Natural killer cell treated with Interleukin-12 subunit alpha and Interleukin-12 subunit beta and Interleukin-15 and Interleukin-18, amount 100 ng/mL, for 72 hours (primary cell): ENCODE measurements around the gene HOXA3. TPM values are rescaled to one million over a fixed set of nuclear protein-coding genes. Genes with fewer than 3 reads are reported as not detected.

Experiments used
- ATAC-seq, 2 donors: fragments of 150-1000 bp; cut with Tn5 transposase in 1 of 2; sonication (Bioruptor Pico), chemical (Tn5 transposase) in 1 of 2; 2 replicates each; pipeline ENCODE4 v1.10.0; 2021
- DNase-seq: peaks from one replicate; pipeline ENCODE4 v3.0.0; 2022; ENCODE audit warnings: low spot score
- H3K27ac Mint-ChIP-seq, 2 donors: 1 replicate in 1 of 2; 2 replicates in 1 of 2; pipeline ENCODE4 v1.8.0; 2022; ENCODE audit warnings: mixed read lengths in 2 of 2, mild to moderate bottlenecking in 1 of 2, moderate library complexity in 1 of 2
- H3K27me3 Mint-ChIP-seq, 2 donors: 1 replicate in 1 of 2; 2 replicates in 1 of 2; pipeline ENCODE4 v1.8.0; 2022; ENCODE audit warnings: mixed read lengths in 2 of 2
- H3K36me3 Mint-ChIP-seq: one replicate; pipeline ENCODE4 v1.8.0; 2022; ENCODE audit warnings: mixed read lengths
- H3K4me1 Mint-ChIP-seq, 2 donors: 1 replicate in 1 of 2; 2 replicates in 1 of 2; pipeline ENCODE4 v1.8.0; 2022; ENCODE audit warnings: low read depth in 2 of 2, mixed read lengths in 2 of 2, mild to moderate bottlenecking in 1 of 2
- H3K4me3 Mint-ChIP-seq: one replicate; pipeline ENCODE4 v1.8.0; 2022; ENCODE audit warnings: mixed read lengths
- H3K9me3 Mint-ChIP-seq: 2 replicates; pipeline ENCODE4 v1.8.0; 2022; ENCODE audit warnings: mixed read lengths
- total RNA-seq, 2 donors: library from RNA; stranded (reverse); gene quantifications; one replicate each; pipeline ENCODE4 v1.2.3, GENCODE V29; 2022

Gene HOXA3
- total RNA-seq, 2 donors from 2014 or later = not detected

GRCh38 chr7:27176962-27177794 lies 24.8 kb upstream of the HOXA3 start:
- H3K4me1 Mint-ChIP-seq = peaks cover 11 to 17% of the 10 kb centered on the region in 2 donors
- DNase-seq (no peak), ATAC-seq (no peak)
- H3K36me3 Mint-ChIP-seq = peaks cover under 1% of the 10 kb centered on the region
- no peak overlapping the region for H3K27ac Mint-ChIP-seq
- no peaks in the 10 kb centered on the region for H3K9me3 Mint-ChIP-seq
- H3K4me3 Mint-ChIP-seq = no peak overlapping the region
- peaks cover 21 to 26% of the 10 kb centered on the region in 2 donors for H3K27me3 Mint-ChIP-seq

DNA sequence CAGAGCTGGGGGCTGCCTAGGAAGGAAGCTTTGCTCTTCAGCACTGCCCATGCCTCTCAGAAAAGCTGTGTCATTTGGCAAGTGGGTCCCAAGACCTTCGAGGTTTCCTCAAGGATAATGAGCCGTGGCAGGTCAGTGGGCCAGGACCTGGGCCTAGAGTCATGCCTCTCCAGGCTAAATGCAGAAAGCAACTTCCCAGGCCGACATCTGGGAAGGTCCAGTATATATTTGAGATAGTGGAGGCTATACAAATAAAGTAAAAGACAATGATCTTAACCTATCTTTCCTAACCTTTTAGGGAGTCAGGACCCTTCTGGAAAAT lies 24.1 kb upstream of the HOXA3 start:
- no peaks in the 10 kb centered on the region for H3K9me3 Mint-ChIP-seq
- peaks cover 27 to 33% of the 10 kb centered on the region in 2 donors for H3K27me3 Mint-ChIP-seq
- ATAC-seq (no peak), DNase-seq (no peak)
- H3K36me3 Mint-ChIP-seq = peaks cover 5% of the 10 kb centered on the region
- peaks cover 18 to 22% of the 10 kb centered on the region in 2 donors for H3K4me1 Mint-ChIP-seq
- H3K27ac Mint-ChIP-seq = no peak overlapping the region
- H3K4me3 Mint-ChIP-seq = no peak overlapping the region

GRCh38 chr7:27175626-27176523 lies 23.5 kb upstream of the HOXA3 start:
- H3K27me3 Mint-ChIP-seq = peaks cover 27 to 39% of the 10 kb centered on the region in 2 donors
- no peak overlapping the region for H3K4me3 Mint-ChIP-seq
- no peak for ATAC-seq
- no peaks in the 10 kb centered on the region for H3K9me3 Mint-ChIP-seq
- H3K27ac Mint-ChIP-seq = no peak overlapping the region
- H3K36me3 Mint-ChIP-seq = peaks cover 5% of the 10 kb centered on the region
- peaks cover 24% of the 10 kb centered on the region in 2 donors for H3K4me1 Mint-ChIP-seq
- DNase-seq = no peak

DNA sequence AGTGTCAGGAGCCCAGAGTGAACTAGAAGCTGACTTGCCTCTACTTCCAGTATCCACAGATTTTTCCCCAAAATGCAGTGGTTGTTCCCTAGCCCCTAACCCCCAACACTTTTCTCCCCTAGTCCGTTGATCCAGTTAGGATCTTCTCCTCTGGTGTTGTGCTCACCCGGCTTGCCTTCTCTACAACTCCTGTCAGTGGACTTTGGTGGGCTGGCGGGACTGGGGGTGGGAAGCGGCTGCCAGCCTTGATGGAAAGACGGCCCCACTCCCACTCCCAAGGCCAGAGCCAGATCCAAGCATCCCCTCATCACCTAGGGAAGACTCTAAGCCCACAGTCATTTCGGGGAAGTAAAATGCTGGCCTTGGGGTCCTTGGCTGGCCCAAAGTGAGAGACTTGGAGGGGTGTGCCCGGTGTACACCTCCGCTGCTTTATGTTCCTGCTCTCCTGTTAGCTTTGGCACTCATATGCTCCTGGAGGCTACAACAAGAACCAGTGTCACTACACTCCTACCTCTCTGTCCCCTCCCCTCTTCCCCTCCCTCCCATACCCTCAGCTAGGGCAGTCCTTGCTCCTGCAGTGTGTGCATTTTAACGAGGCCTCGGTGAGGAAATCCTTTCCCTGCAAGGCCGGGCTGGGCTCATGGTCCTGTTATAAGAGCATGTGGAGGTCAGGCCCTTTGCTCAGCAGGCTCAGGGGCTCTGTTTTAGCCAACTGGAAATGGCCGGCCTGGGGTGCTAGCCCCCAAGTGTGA lies 22.7 kb upstream of the HOXA3 start:
- Mint-ChIP-seq H3K4me3 (peak overlapping the region; percentile 34), H3K27me3 (peaks cover 30 to 47% of the 10 kb centered on the region in 2 donors), H3K4me1 (peaks cover 21 to 32% of the 10 kb centered on the region in 2 donors), H3K9me3 (no peaks in the 10 kb centered on the region), H3K27ac (no peak overlapping the region), H3K36me3 (peaks cover 5% of the 10 kb centered on the region)
- no peak for ATAC-seq
- DNase-seq = no peak

- Mint-ChIP-seq H3K4me3 (peak within 1 kb of the TSS; percentile 63), H3K27ac (no peak within 1 kb of the TSS), H3K36me3 (peaks cover 5% of the 10 kb centered on the region), H3K4me1 (peaks cover 15 to 26% of the 10 kb centered on the region in 2 donors), H3K27me3 (peaks cover 27 to 38% of the 10 kb centered on the region in 2 donors), H3K9me3 (no peaks in the 10 kb centered on the region)
- ATAC-seq (no peak), DNase-seq (no peak)
Measured at GRCh38 chr7:27173956-27174873, 21.8 kb upstream of the HOXA3 start, which contains the start of gene HOXA10. Gene HOXA10 (minus strand): TSS chr7:27174320. CDS start chr7:27174306, 14 bp downstream.

GRCh38 chr7:27173511-27173955 lies 21.1 kb upstream of the HOXA3 start:
- Mint-ChIP-seq H3K36me3 (peaks cover 10% of the 10 kb centered on the region), H3K4me3 (peak overlapping the region; percentile 63), H3K9me3 (no peaks in the 10 kb centered on the region), H3K27me3 (peaks cover 31 to 43% of the 10 kb centered on the region in 2 donors), H3K27ac (no peak overlapping the region), H3K4me1 (peaks cover 19 to 31% of the 10 kb centered on the region in 2 donors)
- ATAC-seq (peak; percentile 82 to 88), DNase-seq (peak; percentile 72)

DNA sequence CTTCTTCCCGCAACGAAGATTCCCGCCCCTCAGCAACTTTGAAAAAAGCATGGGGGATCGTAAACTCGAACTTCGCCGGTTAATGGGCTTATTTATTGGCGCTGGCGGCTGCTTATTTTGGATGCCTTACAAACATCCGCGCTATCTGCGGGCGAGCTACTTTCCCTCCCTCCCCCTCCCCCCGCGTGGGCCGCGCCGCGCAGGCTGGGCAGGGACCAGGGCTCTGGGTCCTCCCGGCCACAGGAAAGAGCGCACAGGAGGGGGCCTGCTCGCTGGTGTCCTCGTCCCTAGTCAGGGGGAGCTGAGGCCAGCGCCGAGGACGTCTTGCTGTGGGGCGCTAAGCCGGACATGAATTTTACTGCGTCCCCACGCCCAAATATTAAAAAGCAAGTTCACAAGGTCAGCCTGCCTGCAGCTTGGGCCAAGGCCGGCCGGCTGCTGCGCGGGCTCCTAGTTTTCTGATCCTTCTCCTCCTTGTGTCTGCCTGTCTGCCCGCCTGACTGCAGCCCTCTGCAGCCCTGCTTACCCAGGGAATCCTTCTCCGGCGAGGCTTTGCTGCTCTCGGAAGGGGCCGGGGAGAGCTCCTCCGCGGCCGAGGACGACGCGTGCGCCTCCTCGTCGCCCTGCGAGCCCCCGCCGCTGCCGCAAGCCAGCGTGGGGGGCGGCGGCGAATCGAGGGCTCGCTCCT lies 20.6 kb upstream of the HOXA3 start:
- peak in 1 of 2 donors; percentile 20 for ATAC-seq
- H3K27ac Mint-ChIP-seq = no peak overlapping the region
- H3K4me3 Mint-ChIP-seq = peak overlapping the region; percentile 63

DNA sequence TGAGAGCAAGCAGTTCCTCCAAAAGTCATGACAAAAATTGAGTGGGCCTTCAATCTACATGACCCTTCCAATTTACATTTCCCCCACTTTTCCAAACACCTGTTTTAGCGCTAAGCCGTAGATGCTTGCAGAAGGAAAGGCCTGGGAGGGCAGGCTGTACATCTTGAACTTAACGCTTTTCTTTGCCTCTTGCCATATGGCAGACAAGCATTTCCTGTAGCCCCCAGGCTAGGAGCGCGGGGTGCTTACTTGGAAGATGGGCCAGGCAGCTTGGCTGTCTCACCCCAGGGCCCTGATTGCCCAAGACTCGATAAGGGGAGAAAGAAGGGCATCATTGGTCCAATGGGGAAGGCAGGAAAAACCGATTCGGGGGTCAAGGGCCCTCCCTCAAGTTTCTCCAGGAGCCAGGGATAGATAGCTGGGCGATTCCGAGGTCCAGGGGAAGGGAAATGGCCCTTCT lies 20.0 kb upstream of the HOXA3 start:
- Mint-ChIP-seq H3K4me3 (peak overlapping the region; percentile 84), H3K27me3 (peaks cover 39 to 42% of the 10 kb centered on the region in 2 donors), H3K9me3 (no peaks in the 10 kb centered on the region), H3K4me1 (peaks cover 21 to 33% of the 10 kb centered on the region in 2 donors), H3K36me3 (peaks cover 12% of the 10 kb centered on the region), H3K27ac (peak overlapping the region; percentile 59 to 67)
- DNase-seq = no peak
- no peak for ATAC-seq

More for the DNA sequence above, 20.6 kb upstream of the HOXA3 start:
- no peak for DNase-seq
- Mint-ChIP-seq H3K9me3 (no peaks in the 10 kb centered on the region), H3K27me3 (peaks cover 32 to 40% of the 10 kb centered on the region in 2 donors), H3K4me1 (peaks cover 21 to 32% of the 10 kb centered on the region in 2 donors), H3K36me3 (peaks cover 12% of the 10 kb centered on the region)

- Mint-ChIP-seq H3K36me3 (peaks cover 12% of the 10 kb centered on the region), H3K4me3 (peak overlapping the region; percentile 84), H3K27me3 (peaks cover 42 to 48% of the 10 kb centered on the region in 2 donors), H3K4me1 (peaks cover 24 to 38% of the 10 kb centered on the region in 2 donors), H3K9me3 (no peaks in the 10 kb centered on the region), H3K27ac (peak overlapping the region; percentile 59 to 67)
- DNase-seq = no peak
- ATAC-seq = no peak
Measured at GRCh38 chr7:27171637-27172314, 19.4 kb upstream of the HOXA3 start.

DNA sequence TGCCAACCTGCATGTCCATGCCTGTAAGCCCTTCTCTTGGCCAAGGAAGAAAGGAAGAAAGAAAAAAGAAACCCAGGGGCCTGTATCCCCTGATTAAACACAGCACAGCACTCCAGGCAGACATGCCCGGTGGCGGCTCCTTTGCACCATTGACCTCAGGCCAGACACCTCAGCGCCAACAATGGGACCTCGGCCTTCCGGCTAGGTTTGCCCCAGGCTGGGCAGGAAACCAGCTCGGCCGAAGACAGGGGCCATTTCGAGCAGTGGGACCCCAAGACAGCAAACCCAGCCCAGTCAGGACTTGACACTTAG lies 18.9 kb upstream of the HOXA3 start:
- H3K4me1 Mint-ChIP-seq = peaks cover 24 to 38% of the 10 kb centered on the region in 2 donors
- ATAC-seq (no peak), DNase-seq (no peak)
- H3K27ac Mint-ChIP-seq = peak overlapping the region in 1 of 2 donors; percentile 67
- no peaks in the 10 kb centered on the region for H3K9me3 Mint-ChIP-seq
- peaks cover 42 to 49% of the 10 kb centered on the region in 2 donors for H3K27me3 Mint-ChIP-seq
- H3K36me3 Mint-ChIP-seq = peaks cover 12% of the 10 kb centered on the region
- peak overlapping the region; percentile 84 for H3K4me3 Mint-ChIP-seq

DNA sequence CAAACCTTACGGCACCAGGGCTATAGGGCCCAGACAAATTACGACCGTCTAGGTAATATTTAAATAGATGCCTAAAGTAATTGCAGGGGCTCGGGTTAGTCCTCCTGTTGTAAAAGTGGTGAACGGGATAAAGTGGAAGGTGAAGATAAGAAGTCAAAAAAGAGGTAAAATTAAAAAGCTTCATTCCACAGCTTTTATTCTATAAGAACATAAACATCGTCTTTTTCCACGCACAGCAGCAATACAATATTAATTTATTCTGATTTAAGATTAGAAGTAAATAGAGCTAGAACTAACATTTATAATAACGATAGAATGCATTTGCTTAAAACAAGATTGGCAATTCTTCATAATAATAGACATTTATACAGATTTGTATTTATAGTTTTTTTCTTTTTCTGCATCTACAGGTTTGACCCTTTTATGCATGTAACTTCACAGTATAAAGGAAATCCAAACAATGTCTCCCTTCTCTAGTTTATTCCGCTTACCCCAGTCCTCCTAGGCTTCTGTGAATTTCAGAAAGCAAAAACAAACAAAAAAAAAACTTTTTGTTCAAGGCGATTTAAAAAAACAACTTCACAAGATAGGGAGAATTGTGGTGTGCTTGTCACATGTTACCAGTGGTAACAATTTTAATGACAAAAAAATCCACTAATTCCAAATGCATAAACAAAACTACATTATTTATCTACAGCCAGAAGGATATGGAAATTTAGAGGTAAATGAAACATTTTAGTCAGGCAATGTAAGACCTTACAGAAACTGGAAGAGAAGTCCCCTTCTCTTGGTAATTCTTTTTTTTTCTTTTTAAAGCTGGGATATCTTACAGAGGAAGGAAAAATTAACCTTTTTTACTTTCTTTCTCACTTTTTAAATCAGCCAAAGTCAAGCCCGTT lies 18.3 kb upstream of the HOXA3 start:
- peak overlapping the region; percentile 84 for H3K4me3 Mint-ChIP-seq
- H3K27ac Mint-ChIP-seq = peak overlapping the region in 1 of 2 donors; percentile 67
- H3K27me3 Mint-ChIP-seq = peaks cover 41 to 53% of the 10 kb centered on the region in 2 donors
- H3K4me1 Mint-ChIP-seq = peaks cover 27 to 40% of the 10 kb centered on the region in 2 donors
- no peaks in the 10 kb centered on the region for H3K9me3 Mint-ChIP-seq
- peaks cover 12% of the 10 kb centered on the region for H3K36me3 Mint-ChIP-seq
- DNase-seq (no peak), ATAC-seq (no peak)
